Measurements from ENCODE around the gene ZMAT5. TPM values are rescaled to one million over a fixed set of nuclear protein-coding genes. Genes with fewer than 3 reads are reported as not detected.

Gene ZMAT5
- total and polyA plus RNA-seq, 4 donors: 13.2 to 33.8 (median 32.5) TPM

GRCh38 chr22:29806196-29806595 lies 39.4 kb upstream of the ZMAT5 start:
- H3K4me3 ChIP-seq (ENCODE audit: low read depth, low read length): no peak overlapping the region
- no peaks in the 10 kb centered on the region for H3K27me3 ChIP-seq (ENCODE audit: control insufficient read depth, insufficient read depth, low read length)
- no peak for DNase-seq (ENCODE audit: low read depth in 4 of 6, low spot score in 6 of 6)
- H3K4me1 ChIP-seq (ENCODE audit: control insufficient read depth, insufficient read depth, low read length): no peaks in the 10 kb centered on the region
- WGBS (ENCODE audit: insufficient coverage): 87% methylated on average over 6 of the region's 6 CpGs
- H3K36me3 ChIP-seq (ENCODE audit: control insufficient read depth, insufficient read depth, low read length): peaks cover 80% of the 10 kb centered on the region
- no peak overlapping the region for H3K27ac ChIP-seq (ENCODE audit: low read depth, low read length)
- H3K9me3 ChIP-seq (ENCODE audit: control insufficient read depth, insufficient read depth, low read length): no peaks in the 10 kb centered on the region

GRCh38 chr22:29804985-29805384 lies 38.2 kb upstream of the ZMAT5 start:
- Histone ChIP-seq H3K27ac (ENCODE audit: low read depth, low read length) (no peak overlapping the region), H3K36me3 (ENCODE audit: control insufficient read depth, insufficient read depth, low read length) (peaks cover 81% of the 10 kb centered on the region), H3K9me3 (ENCODE audit: control insufficient read depth, insufficient read depth, low read length) (no peaks in the 10 kb centered on the region), H3K27me3 (ENCODE audit: control insufficient read depth, insufficient read depth, low read length) (no peaks in the 10 kb centered on the region), H3K4me1 (ENCODE audit: control insufficient read depth, insufficient read depth, low read length) (no peaks in the 10 kb centered on the region), H3K4me3 (ENCODE audit: low read depth, low read length) (no peak overlapping the region)
- DNase-seq (ENCODE audit: low read depth in 4 of 6, low spot score in 6 of 6): no peak
- 95% methylated on average over 2 of the region's 2 CpGs for WGBS (ENCODE audit: insufficient coverage)

- no CpG with 5 or more reads among the region's 2 CpGs for WGBS (ENCODE audit: insufficient coverage)
- Histone ChIP-seq H3K4me3 (ENCODE audit: low read depth, low read length) (no peak overlapping the region), H3K27ac (ENCODE audit: low read depth, low read length) (no peak overlapping the region), H3K36me3 (ENCODE audit: control insufficient read depth, insufficient read depth, low read length) (peaks cover 91% of the 10 kb centered on the region), H3K4me1 (ENCODE audit: control insufficient read depth, insufficient read depth, low read length) (peaks cover 6% of the 10 kb centered on the region), H3K9me3 (ENCODE audit: control insufficient read depth, insufficient read depth, low read length) (no peaks in the 10 kb centered on the region), H3K27me3 (ENCODE audit: control insufficient read depth, insufficient read depth, low read length) (no peaks in the 10 kb centered on the region)
- no peak for DNase-seq (ENCODE audit: low read depth in 4 of 6, low spot score in 6 of 6)
These were observed 36.4 kb upstream of the ZMAT5 start for GRCh38 chr22:29803190-29803589.

GRCh38 chr22:29801796-29802195 lies 35.0 kb upstream of the ZMAT5 start:
- WGBS (ENCODE audit: insufficient coverage): 100% methylated on average over 6 of the region's 8 CpGs
- Histone ChIP-seq H3K36me3 (ENCODE audit: control insufficient read depth, insufficient read depth, low read length) (peaks cover 90% of the 10 kb centered on the region), H3K9me3 (ENCODE audit: control insufficient read depth, insufficient read depth, low read length) (no peaks in the 10 kb centered on the region), H3K27me3 (ENCODE audit: control insufficient read depth, insufficient read depth, low read length) (no peaks in the 10 kb centered on the region), H3K4me1 (ENCODE audit: control insufficient read depth, insufficient read depth, low read length) (peaks cover 6% of the 10 kb centered on the region), H3K4me3 (ENCODE audit: low read depth, low read length) (no peak overlapping the region), H3K27ac (ENCODE audit: low read depth, low read length) (no peak overlapping the region)
- DNase-seq (ENCODE audit: low read depth in 4 of 6, low spot score in 6 of 6): no peak

GRCh38 chr22:29801153-29801552 lies 34.3 kb upstream of the ZMAT5 start:
- no peaks in the 10 kb centered on the region for H3K27me3 ChIP-seq (ENCODE audit: control insufficient read depth, insufficient read depth, low read length)
- H3K4me1 ChIP-seq (ENCODE audit: control insufficient read depth, insufficient read depth, low read length): peaks cover 6% of the 10 kb centered on the region
- no peak overlapping the region for H3K4me3 ChIP-seq (ENCODE audit: low read depth, low read length)
- no peaks in the 10 kb centered on the region for H3K9me3 ChIP-seq (ENCODE audit: control insufficient read depth, insufficient read depth, low read length)
- no peak overlapping the region for H3K27ac ChIP-seq (ENCODE audit: low read depth, low read length)
- DNase-seq (ENCODE audit: low read depth in 4 of 6, low spot score in 6 of 6): no peak
- WGBS (ENCODE audit: insufficient coverage): 89% methylated on average over 5 of the region's 5 CpGs
- H3K36me3 ChIP-seq (ENCODE audit: control insufficient read depth, insufficient read depth, low read length): peaks cover 90% of the 10 kb centered on the region

- DNase-seq (ENCODE audit: low read depth in 4 of 6, low spot score in 6 of 6): no peak
- Histone ChIP-seq H3K4me1 (ENCODE audit: control insufficient read depth, insufficient read depth, low read length) (peaks cover 6% of the 10 kb centered on the region), H3K9me3 (ENCODE audit: control insufficient read depth, insufficient read depth, low read length) (no peaks in the 10 kb centered on the region), H3K4me3 (ENCODE audit: low read depth, low read length) (no peak overlapping the region), H3K27me3 (ENCODE audit: control insufficient read depth, insufficient read depth, low read length) (no peaks in the 10 kb centered on the region), H3K36me3 (ENCODE audit: control insufficient read depth, insufficient read depth, low read length) (peaks cover 86% of the 10 kb centered on the region), H3K27ac (ENCODE audit: low read depth, low read length) (no peak overlapping the region)
- WGBS (ENCODE audit: insufficient coverage): 92% methylated on average over 5 of the region's 8 CpGs
These were observed 32.4 kb upstream of the ZMAT5 start for GRCh38 chr22:29799217-29799680.

- no peak overlapping the region for H3K4me3 ChIP-seq (ENCODE audit: low read depth, low read length)
- no peaks in the 10 kb centered on the region for H3K9me3 ChIP-seq (ENCODE audit: control insufficient read depth, insufficient read depth, low read length)
- 70% methylated on average over 2 of the region's 2 CpGs for WGBS (ENCODE audit: insufficient coverage)
- no peak overlapping the region for H3K27ac ChIP-seq (ENCODE audit: low read depth, low read length)
- H3K27me3 ChIP-seq (ENCODE audit: control insufficient read depth, insufficient read depth, low read length): no peaks in the 10 kb centered on the region
- DNase-seq (ENCODE audit: low read depth in 4 of 6, low spot score in 6 of 6): no peak
- peaks cover 6% of the 10 kb centered on the region for H3K4me1 ChIP-seq (ENCODE audit: control insufficient read depth, insufficient read depth, low read length)
- peaks cover 86% of the 10 kb centered on the region for H3K36me3 ChIP-seq (ENCODE audit: control insufficient read depth, insufficient read depth, low read length)
These were observed 32.0 kb upstream of the ZMAT5 start for GRCh38 chr22:29798801-29799200.

- Histone ChIP-seq H3K27me3 (ENCODE audit: control insufficient read depth, insufficient read depth, low read length) (no peaks in the 10 kb centered on the region), H3K4me1 (ENCODE audit: control insufficient read depth, insufficient read depth, low read length) (peaks cover 6% of the 10 kb centered on the region), H3K4me3 (ENCODE audit: low read depth, low read length) (no peak overlapping the region), H3K36me3 (ENCODE audit: control insufficient read depth, insufficient read depth, low read length) (peaks cover 88% of the 10 kb centered on the region), H3K27ac (ENCODE audit: low read depth, low read length) (no peak overlapping the region), H3K9me3 (ENCODE audit: control insufficient read depth, insufficient read depth, low read length) (no peaks in the 10 kb centered on the region)
- DNase-seq (ENCODE audit: low read depth in 4 of 6, low spot score in 6 of 6): no peak
- 82% methylated on average over 5 of the region's 6 CpGs for WGBS (ENCODE audit: insufficient coverage)
These were observed 31.5 kb upstream of the ZMAT5 start for GRCh38 chr22:29798318-29798717.

- no peak overlapping the region for H3K27ac ChIP-seq (ENCODE audit: low read depth, low read length)
- 96% methylated on average over 2 of the region's 3 CpGs for WGBS (ENCODE audit: insufficient coverage)
- peaks cover 92% of the 10 kb centered on the region for H3K36me3 ChIP-seq (ENCODE audit: control insufficient read depth, insufficient read depth, low read length)
- no peak for DNase-seq (ENCODE audit: low read depth in 4 of 6, low spot score in 6 of 6)
- no peaks in the 10 kb centered on the region for H3K27me3 ChIP-seq (ENCODE audit: control insufficient read depth, insufficient read depth, low read length)
- no peaks in the 10 kb centered on the region for H3K9me3 ChIP-seq (ENCODE audit: control insufficient read depth, insufficient read depth, low read length)
- H3K4me3 ChIP-seq (ENCODE audit: low read depth, low read length): no peak overlapping the region
- peaks cover 6% of the 10 kb centered on the region for H3K4me1 ChIP-seq (ENCODE audit: control insufficient read depth, insufficient read depth, low read length)
These were observed 30.5 kb upstream of the ZMAT5 start for GRCh38 chr22:29797351-29797750.

- Histone ChIP-seq H3K36me3 (ENCODE audit: control insufficient read depth, insufficient read depth, low read length) (peaks cover 94% of the 10 kb centered on the region), H3K27ac (ENCODE audit: low read depth, low read length) (no peak overlapping the region), H3K27me3 (ENCODE audit: control insufficient read depth, insufficient read depth, low read length) (no peaks in the 10 kb centered on the region), H3K9me3 (ENCODE audit: control insufficient read depth, insufficient read depth, low read length) (no peaks in the 10 kb centered on the region), H3K4me3 (ENCODE audit: low read depth, low read length) (no peak overlapping the region), H3K4me1 (ENCODE audit: control insufficient read depth, insufficient read depth, low read length) (peaks cover 6% of the 10 kb centered on the region)
- WGBS (ENCODE audit: insufficient coverage): 89% methylated on average over 4 of the region's 5 CpGs
- no peak for DNase-seq (ENCODE audit: low read depth in 4 of 6, low spot score in 6 of 6)
These were observed 28.9 kb upstream of the ZMAT5 start for GRCh38 chr22:29795663-29796062.
